Measurements from ENCODE around the gene HIGD1A.

Gene HIGD1A

DNA sequence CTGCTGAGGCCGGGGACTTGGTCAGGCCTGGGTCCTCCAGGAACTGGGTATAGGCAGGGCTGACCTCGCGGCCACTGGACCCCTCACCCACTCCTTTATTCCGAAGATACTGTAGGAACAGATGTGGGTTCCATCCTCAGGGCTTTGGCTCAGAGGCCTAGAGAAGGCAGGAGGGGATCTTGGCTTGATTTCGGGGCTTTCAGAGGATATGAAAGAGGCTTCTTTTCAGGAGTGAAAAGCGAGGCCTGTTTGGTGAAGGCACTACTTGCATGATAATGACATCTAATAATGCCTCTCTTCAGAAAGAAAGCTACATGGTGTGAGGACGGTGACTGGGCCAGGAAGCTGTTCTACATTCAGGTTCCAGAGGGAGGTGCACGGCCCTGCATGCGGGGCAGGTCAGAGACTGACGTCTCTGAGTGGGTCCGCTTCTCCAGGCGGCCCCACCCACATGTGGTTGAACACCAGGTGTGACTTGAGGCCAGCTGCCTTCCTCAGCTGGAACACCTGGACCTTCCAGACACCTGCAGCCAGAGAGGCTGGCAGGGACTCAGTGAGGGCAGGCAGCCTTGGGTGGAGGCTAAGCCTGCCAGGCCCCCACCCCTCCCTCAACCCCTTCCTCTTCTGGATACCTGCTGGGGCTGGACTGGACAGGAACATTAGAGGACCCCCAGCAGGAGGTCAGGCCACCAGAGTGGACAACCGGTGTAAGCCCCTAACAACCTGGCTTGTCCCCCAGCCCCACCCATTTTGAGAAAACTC lies 70.6 kb downstream of the HIGD1A start:
- no peak for DNase-seq
